ENCODE data around the gene OXT.
"Not testable (repeated sequence)": the region's sequence is repeated elsewhere in the genome, so short reads cannot be mapped to it uniquely, and the experiment has no call there.

Gene OXT

DNA sequence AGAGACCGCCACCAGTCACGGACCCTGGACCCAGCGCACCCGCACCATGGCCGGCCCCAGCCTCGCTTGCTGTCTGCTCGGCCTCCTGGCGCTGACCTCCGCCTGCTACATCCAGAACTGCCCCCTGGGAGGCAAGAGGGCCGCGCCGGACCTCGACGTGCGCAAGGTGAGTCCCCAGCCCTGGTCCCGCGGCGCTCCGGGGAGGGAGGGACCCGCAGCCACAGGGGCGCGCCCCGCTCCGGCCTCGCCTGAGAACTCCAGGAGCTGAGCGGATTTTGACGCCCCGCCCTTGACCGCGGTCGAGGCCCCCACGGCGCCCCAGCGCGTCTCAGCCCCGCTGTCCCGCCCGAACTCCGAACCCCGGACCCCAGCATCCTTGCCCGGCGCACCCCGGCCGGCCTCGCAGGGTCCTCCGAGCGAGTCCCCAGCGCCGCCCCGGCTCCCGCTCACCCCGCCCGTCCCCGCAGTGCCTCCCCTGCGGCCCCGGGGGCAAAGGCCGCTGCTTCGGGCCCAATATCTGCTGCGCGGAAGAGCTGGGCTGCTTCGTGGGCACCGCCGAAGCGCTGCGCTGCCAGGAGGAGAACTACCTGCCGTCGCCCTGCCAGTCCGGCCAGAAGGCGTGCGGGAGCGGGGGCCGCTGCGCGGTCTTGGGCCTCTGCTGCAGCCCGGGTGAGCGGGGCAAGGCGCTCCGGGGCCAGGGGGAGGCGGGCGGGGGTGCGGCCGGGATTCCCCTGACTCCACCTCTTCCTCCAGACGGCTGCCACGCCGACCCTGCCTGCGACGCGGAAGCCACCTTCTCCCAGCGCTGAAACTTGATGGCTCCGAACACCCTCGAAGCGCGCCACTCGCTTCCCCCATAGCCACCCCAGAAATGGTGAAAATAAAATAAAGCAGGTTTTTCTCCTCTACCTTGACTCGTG is at the start of gene OXT:
TSS of gene OXT (plus strand) at position 11 of the 920 bp plus-strand sequence. CDS start at position 47, 36 bp downstream.
- DNase-seq (ENCODE audit: low read depth in 4 of 4, low spot score in 1 of 4), result peak in 3 of 4 experiments; percentile 41 to 62 (median 55)

DNA sequence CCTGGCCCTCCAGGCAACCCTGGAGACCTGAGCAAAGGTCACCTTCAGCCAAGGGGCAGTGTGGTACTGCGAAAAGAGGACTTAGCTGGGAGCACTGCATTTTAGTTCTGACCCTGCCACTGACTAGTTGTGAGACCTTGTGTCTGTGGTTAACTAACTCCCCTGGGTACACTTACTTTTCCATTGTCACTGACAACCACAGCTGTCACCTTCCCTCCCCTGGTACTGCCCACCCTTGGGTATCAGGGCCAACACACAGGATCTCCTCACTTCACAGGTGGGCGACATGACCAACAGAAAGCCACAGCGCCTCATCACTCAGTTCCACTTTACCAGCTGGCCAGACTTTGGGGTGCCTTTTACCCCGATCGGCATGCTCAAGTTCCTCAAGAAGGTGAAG is 49.6 kb upstream of the OXT start:
- no peak for DNase-seq (ENCODE audit: low read depth in 4 of 4, low spot score in 1 of 4)

DNA sequence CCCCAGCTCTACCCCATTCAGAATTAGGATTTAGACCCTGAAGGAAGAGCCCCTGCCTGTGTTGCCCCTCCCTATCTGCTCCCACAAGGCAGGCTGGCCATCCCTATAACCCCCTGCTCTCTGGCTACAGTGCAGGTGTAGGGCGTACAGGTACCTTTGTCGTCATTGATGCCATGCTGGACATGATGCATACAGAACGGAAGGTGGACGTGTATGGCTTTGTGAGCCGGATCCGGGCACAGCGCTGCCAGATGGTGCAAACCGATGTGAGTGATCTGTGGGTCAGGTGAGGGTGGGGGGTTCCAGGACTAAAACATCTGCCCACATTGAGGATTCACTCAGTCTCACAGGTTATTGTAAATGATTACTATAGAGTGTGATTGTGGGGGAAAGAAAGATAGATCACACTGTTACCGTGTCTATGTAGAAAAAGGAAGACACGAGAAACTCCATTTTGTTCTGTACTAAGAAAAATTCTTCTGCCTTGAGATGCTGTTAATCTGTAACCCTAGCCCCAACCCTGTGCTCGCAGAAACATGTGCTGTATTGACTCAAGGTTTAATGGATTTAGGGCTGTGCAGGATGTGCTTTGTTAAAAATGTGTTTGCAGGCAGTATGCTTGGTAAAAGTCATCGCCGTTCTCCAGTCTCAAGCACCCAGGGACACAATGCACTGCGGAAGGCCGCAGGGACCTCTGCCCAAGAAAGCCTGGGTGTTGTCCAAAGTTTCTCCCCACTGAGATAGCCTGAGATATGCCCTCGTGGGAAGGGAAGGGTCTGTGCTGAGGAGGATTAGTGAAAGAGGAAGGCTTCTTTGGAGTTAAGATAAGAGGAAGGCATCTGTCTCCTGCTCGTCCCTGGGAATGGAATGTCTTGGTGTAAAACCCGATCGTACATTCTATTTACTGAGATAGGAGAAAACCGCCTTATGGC is 48.6 kb upstream of the OXT start:
- not testable (repeated sequence) for DNase-seq (ENCODE audit: low read depth in 4 of 4, low spot score in 1 of 4)

DNA sequence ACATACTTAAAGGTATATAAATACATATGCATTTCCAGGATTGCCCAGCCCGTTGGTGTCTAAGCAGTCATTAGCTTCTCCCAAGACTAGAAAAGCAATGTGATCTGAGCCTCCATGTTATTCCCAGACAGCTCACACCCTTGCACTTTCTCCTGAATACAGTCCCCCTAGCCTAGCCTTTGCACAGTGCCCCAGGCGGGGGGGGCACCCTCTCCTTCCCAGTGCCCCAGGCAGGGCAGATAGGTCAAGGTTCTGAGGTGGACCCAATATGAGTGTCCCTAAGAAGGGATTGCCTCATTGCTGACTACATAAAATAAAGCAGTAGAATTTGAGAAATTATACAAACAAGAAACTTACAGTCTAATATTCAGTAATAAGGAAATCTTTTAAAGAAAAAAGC is 43.4 kb upstream of the OXT start:
- no peak for DNase-seq (ENCODE audit: low read depth in 4 of 4, low spot score in 1 of 4)

DNA sequence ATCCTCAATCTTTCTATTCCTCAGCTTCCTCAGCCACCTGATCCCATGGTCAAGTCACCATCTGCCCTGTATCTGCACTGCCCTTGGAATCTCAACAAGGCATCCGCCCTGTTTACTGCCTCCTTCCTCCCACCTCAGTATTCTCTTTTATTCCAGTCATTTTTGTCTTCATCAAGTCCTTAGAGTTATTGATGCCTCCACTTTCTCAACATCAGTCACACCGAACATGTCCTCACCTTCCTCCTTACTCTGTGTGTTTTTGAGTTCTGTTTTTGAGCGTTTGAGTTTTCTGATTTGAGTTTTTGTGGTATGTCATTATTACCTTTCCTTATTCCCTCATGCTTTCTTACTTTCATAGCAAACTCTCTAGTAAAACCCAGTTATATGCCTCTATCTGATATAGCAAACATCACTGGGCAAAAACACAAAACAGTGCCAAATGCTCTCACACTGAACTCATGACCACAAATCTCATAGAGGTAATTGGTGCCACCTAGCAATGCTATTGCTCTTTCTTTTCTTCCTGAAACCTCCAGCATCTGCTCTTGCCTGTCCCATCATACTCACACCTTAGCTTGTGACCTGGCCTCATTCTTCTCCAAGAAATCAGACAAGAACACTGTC is 39.8 kb upstream of the OXT start:
- no peak for DNase-seq (ENCODE audit: low read depth in 4 of 4, low spot score in 1 of 4)

DNA sequence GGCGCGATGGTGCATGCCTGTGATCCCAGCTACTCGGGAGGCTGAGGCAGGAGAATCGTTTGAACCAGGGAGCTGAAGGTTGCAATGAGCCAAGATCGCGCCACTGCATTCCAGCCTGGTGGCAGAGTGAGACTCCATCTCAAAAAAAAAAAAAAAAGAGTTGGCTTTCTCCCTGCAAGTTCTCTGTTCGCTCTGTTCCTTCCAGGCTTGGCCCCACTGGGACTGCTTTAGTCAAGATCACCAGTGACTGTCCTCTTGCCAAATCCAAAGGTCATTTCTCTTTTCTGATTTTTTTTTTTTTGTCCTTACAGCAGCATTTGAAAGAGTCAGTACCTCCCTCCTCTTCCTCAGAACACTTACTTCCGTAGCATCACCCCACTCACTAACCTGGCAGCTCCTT is 38.8 kb upstream of the OXT start:
- no peak for DNase-seq (ENCODE audit: low read depth in 4 of 4, low spot score in 1 of 4)

DNA sequence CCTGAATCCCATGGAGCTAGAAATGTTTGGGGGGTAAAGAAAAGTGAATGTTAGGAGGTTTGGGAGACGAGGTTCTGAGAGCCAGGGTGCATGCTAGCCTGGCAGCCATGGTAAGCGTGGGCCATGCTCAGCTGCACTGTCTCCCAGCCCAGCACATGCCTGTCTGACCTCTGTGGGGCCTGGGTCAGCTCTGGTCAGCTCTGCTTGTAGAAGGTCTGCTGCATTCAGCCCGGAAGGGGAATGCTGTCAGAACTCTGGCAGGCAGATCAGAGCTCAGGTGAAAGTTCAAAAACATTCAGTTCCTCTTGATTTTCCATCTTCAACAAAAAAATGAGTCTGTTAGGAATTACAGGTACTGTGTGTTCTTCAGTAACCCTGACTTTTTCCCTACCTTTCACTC is 33.8 kb upstream of the OXT start:
- DNase-seq (ENCODE audit: low read depth in 4 of 4, low spot score in 1 of 4), result no peak

DNA sequence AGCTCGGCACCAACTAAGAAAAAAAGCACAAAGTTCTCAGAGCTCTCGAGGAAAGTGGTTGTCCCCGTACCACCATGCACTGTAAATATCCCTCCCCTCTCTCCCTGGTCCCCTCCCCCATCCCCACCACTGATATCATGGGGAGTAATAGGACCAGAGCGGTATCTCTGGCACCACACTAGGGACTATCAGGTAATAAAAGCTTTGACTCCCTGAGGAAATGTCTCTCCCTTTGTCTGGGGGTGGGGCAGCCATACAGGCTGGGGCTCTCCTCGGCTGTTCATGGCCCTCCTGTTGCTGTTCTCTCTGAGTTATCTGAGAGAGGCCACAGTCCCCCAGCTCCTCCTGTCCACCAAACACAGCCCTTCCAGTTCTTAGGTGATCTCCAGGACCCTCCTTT is 33.0 kb upstream of the OXT start:
- DNase-seq (ENCODE audit: low read depth in 4 of 4, low spot score in 1 of 4), result no peak

DNA sequence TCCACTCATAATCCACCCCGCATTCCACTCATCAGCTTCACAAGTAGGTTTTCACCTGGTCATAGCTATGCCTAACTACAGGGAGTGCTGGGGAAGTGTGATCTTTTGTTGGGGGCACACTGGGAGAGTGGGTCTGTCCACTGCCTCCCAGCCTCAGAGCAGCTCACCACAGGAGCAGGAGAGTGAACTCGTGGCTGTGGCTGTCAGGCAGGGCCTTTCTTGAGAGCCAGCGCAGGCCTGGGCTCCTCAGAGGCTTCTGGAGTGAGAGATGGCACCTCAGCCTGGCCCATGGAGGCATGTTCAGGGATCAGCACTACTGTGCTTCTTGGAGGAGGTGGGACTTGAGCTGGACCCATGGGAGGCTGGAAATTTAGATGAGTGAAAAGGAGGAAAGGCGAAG is 32.0 kb upstream of the OXT start:
- no peak for DNase-seq (ENCODE audit: low read depth in 4 of 4, low spot score in 1 of 4)

DNA sequence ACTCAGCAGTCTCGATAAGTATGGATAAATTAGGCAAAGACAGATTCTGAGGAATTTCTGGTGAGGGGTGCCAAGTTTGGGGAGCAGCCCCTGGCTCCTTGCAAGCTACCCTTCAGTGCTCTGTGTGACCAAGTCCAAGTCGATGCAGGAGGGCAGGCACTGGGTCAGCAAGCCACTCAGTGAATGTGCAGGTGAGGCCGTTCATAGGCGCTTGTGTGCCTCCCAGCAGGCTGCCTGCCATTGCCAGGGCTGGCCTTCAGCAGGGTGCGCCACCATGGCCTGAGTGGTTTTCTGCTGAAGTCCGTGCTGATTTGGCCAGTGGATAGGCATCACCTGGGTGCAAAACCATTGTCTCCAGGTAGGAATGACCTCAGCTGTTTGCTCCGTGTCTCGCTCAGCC is 31.3 kb upstream of the OXT start:
- DNase-seq (ENCODE audit: low read depth in 4 of 4, low spot score in 1 of 4), result no peak

DNA sequence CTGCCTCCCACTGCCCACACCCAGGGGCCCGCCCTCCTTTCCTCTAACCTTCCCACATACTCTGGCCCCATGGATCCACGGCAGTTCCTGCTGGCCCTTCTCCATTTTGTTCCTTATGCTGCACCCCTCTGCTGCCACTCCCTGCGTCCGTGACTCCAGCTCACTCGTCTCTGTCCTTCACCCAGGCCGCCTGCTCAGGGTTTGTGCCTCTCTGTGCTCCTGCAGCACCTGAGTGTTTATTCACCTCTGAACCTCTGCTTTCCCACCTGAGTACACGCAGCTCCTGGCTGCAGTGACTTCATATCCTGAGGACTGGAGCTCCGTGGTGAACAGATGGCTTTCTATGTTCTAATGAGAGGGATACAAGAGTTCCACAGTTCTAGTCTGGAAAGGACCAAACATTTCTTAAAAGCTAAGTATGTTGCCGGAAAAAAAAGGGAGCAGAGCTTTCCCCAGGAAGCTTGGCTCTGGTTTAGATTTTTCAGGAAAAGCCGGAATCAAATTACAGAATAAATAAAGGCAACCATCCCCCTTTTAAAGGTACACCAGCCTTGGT is 29.5 kb upstream of the OXT start:
- DNase-seq (ENCODE audit: low read depth in 4 of 4, low spot score in 1 of 4), result no peak

DNA sequence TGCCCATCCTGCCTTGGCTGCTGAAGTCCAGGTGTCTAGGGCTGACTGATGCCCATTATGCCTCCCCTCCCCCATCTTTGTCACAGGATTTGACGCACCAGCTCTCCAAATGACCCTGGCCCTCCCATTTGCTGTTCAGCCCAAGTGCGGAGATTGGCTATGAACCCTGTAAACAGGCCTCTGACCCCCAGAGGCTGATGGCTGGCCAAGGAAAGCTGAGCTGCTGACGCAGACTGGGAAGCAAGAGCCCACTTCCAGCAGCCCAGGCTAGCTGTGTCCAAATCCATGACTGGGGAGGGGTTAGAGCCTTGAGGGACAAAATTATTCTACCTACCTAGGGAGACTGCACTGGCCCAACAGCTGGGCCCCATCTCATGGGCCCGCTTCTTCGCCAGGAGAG is 28.8 kb upstream of the OXT start:
- DNase-seq (ENCODE audit: low read depth in 4 of 4, low spot score in 1 of 4), result no peak

DNA sequence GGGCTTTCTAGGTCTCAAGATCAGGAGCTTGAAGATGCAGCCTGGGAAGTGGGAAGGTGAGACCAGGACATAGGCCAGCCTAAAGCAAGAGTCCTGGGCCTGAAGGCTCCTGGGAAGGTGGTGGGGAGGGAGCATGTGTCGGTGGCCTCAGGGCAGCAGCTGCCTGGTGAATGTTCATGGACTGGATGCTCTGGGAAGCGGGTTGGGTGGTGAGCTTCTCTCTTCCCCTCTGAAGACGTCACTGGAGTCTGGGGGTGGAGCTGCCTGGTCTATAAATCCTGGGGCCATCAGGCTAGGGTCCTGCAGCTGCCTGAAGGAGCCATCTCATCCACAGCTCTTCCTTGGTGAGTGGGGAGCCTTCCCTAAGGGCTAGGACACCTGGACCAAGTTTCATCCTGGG is 28.1 kb upstream of the OXT start, which contains the start of gene GNRH2:
TSS of gene GNRH2 (plus strand) at position 301 of the 400 bp plus-strand sequence. CDS start 793 bp downstream, outside the sequence.
- DNase-seq (ENCODE audit: low read depth in 4 of 4, low spot score in 1 of 4), result no peak

DNA sequence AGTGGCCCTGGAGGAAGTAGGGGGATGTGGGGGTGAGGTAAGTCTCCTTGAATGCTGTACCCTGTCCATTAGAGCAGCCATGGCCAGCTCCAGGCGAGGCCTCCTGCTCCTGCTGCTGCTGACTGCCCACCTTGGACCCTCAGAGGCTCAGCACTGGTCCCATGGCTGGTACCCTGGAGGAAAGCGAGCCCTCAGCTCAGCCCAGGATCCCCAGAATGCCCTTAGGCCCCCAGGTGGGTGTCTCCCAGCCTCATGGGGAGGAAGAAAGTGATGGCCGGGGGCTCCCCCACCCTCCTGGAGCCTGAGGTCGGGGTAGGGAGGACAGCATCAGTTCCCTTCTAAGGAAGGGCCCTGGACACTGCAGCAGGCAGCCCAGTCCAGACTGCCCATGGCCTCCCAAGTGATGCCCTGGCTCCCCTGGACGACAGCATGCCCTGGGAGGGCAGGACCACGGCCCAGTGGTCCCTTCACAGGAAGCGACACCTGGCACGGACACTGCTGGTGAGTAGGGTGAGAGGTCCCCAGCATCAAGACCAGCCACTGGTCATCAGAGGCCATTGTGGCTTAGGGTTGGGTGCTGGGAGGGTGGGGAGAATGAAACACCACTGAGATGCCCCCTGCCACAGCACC is 27.0 kb upstream of the OXT start:
- no peak for DNase-seq (ENCODE audit: low read depth in 4 of 4, low spot score in 1 of 4)

DNA sequence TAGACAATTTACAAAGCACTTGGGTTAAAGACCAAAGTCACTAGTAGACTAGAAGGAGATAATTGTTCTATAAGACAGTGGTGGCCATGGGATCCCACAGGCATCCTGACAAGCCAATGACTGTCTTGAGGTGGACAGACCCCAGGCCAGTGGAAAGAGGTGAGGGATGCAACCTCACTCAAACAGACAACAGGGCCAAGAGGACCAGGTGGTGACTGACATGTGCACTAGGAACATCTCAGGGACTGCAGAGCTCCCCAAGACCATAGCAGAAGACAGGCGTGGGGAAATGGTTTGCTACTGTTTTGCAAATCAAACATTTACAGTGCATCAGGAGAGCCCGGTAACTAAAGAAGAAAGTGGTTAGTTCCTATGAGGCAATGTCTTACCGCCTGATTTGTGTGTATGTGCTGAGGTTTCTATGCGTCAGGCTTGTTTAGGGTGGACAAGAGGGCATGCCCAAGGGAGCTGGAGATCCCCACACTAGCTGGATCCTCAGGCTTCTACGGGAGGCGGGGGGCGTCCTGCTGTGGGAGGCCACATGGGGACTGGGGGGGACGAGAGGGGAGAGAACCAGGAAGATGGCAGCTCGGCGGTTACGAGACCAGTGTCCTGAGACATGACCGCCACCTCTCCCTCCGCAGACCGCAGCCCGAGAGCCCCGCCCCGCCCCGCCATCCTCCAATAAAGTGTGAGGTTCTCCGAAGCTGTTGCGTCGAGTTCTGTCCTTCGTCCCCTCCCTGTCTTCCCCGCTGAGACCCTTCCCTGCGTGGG is 26.2 kb upstream of the OXT start:
- DNase-seq (ENCODE audit: low read depth in 4 of 4, low spot score in 1 of 4), result peak in 3 of 4 experiments; percentile 19 to 54 (median 33)

DNA sequence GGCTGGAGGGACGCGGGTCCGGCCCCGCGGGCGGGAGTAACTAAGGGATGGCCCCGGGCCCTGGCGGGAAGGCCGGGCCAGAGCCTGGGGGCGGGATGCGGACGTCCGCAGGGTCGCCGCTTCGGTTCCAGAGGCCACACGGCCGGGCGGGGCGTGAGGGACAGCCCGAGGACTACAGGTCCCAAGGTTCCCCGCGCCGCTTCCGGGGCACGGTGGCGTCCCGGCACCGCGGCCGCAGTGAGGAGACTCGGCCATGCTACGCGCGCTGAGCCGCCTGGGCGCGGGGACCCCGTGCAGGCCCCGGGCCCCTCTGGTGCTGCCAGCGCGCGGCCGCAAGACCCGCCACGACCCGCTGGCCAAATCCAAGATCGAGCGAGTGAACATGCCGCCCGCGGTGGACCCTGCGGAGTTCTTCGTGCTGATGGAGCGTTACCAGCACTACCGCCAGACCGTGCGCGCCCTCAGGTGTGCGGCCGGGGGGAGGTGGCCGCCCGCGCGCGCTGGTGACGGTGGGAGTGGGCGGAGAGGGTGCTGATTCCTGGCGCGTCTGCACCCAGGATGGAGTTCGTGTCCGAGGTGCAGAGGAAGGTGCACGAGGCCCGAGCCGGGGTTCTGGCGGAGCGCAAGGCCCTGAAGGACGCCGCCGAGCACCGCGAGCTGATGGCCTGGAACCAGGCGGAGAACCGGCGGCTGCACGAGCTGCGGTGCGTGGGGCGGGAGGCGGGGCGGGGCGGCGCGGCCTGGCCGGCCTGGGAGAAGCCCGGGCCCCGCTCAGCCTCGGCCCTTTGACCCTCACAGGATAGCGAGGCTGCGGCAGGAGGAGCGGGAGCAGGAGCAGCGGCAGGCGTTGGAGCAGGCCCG is 25.4 kb upstream of the OXT start, which contains the start of gene MRPS26:
TSS of gene MRPS26 (plus strand) at position 237 of the 861 bp plus-strand sequence. CDS start at position 254, 17 bp downstream.
- peak; percentile 61 to 79 (median 70) for DNase-seq (ENCODE audit: low read depth in 4 of 4, low spot score in 1 of 4)

DNA sequence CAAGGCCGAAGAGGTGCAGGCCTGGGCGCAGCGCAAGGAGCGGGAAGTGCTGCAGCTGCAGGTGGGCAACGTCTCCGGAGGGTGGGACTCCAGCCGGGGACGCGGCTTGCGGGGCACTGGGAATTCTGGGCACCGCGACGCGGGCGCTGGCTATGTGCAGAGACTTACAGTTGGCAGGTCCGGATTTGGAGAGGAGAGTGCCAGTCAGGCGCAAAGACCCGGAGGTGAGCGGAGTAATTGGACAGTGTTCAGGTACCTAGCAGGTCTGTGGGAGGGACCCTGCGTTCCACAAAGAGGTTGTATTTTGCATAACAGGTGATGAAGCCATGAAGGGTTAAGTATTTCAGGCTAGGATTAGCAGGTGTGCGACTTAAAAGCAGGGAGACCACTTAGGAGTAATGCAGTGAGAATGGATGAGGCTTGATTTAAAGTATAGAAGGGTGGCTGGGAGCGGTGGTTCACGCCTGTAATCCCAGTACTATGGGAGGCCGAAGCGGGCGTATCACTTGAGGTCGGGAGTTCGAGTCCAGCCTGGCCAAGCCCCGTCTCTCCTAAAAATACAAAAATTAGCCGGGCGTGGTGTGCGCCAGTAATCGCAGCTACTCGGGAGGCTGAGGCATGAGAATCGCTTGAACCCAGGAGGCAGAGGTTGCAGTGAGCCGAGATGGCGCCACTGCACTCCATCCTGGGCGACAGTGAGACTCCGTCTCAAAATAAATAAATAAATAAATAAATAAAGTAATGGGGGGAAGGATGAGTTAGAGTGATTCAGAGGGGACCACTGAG is 24.6 kb upstream of the OXT start:
- no peak for DNase-seq (ENCODE audit: low read depth in 4 of 4, low spot score in 1 of 4)
